Ascending aorta (tissue), 2 donors: ENCODE results near the gene SEPHS1. TPM values are rescaled to one million over a fixed set of nuclear protein-coding genes. Genes with fewer than 3 reads are reported as not detected.

Experiments used
- DNase-seq, 2 donors: peaks; one replicate each; pipeline ENCODE4 v3.0.0-alpha.2; 2019; ENCODE audit warnings: low spot score in 2 of 2
- H3K27ac ChIP-seq, 2 donors: fragments of 200-600 bp; sonication (generic); one replicate each; pipeline ENCODE4 v1.5.1; 2016 to 2017; ENCODE audit warnings: mild to moderate bottlenecking in 1 of 2
- H3K27me3 ChIP-seq: fragments of 200-600 bp; sonication (generic); one replicate; pipeline ENCODE4 v1.5.1; 2017
- H3K36me3 ChIP-seq, 2 donors: fragments of 200-600 bp; sonication (generic); one replicate each; pipeline ENCODE4 v1.5.1; 2016
- H3K4me1 ChIP-seq, 2 donors: fragments of 200-600 bp; sonication (generic); one replicate each; pipeline ENCODE4 v1.5.1; 2016 to 2017; ENCODE audit warnings: mild to moderate bottlenecking in 1 of 2
- H3K4me3 ChIP-seq, 2 donors: fragments of 200-600 bp; sonication (generic); one replicate each; pipeline ENCODE4 v1.5.1; 2016 to 2017; ENCODE audit warnings: mild to moderate bottlenecking in 1 of 2
- H3K9me3 ChIP-seq, 2 donors: fragments of 200-600 bp; sonication (generic); one replicate each; pipeline ENCODE4 v1.5.1; 2016
- CTCF ChIP-seq, 3 experiments: fragments of 200-600 bp in 2 of 3; fragments of 450-650 bp in 1 of 3; sonication (generic) in 2 of 3; IDR thresholded peaks; one replicate each; pipeline ENCODE4 v1.5.1; 2016 to 2019; ENCODE audit warnings: antibody characterized with exemption in 3 of 3, mild to moderate bottlenecking in 1 of 3, moderate library complexity in 1 of 3
- intact Hi-C: fragments of 100-400 bp; cut with DNase I; formaldehyde crosslinking; loops from one replicate; pipeline ENCODE4 v1.15.1; 2023
- total RNA-seq: library from RNA; depleted of rRNA; stranded (reverse); fragments of >200 nt; gene quantifications from one replicate; pipeline ENCODE4 v1.1.0, GENCODE V29; 2016

SEPHS1 gene
- total RNA-seq, 1 donor from 2014 or later: 20.3 TPM

- Histone ChIP-seq H3K4me1 (no peaks in the 10 kb centered on the region), H3K9me3 (no peaks in the 10 kb centered on the region), H3K4me3 (no peak overlapping the region), H3K36me3 (no peaks in the 10 kb centered on the region), H3K27ac (no peak overlapping the region), H3K27me3 (no peaks in the 10 kb centered on the region)
- intact Hi-C loops: no loop called here
- no peak for DNase-seq
- TF ChIP-seq CTCF (IDR thresholded peaks at IDR 0.05): no peak
Measured at GRCh38 chr10:13392701-13393100, 44.6 kb upstream of the SEPHS1 start.

DNA sequence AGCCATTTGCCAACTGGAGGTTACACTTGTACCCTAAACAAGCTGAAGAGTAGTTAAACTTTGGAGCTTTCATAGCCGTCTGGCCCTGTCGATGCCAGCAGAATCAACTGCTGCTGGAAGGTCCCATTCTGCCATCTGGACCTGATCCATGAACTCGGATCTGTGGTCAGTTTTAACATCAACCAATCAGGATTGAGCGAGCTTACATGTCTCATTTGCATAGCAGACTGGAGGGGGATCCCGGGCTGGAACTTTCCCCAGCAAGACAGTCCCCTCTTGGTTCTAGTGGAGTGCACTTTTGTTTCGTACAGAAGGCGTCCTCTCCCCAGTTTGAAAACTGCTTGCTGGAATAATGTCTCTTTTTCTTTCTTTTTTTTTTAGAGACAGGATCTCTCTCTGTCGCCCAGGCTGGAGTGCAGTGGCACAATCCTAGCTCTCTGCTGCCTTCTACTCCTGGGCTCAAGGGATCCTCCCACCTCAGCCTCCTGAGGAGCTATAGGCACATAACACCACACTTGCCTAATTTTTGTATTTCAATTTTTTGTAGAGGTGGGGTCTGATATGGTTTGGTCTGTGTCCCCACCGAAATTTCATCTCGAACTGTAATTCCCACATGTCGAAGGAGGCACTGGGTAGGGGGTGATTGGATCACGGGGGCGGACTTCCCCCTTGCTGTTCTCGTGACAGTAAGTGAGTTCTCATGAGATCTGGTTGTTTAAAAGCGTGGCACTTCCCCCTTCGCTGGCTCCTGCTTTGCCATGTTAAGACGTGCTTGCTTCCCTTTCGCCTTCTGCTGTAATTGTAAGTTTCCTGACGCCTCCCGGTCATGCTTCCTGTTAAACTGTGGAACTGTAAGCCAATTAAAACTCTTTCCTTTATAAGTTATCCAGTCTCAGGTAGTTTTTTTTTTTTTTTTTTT, 42.8 kb upstream of the SEPHS1 start:
- Histone ChIP-seq H3K4me3 (no peak overlapping the region), H3K4me1 (no peaks in the 10 kb centered on the region), H3K36me3 (no peaks in the 10 kb centered on the region), H3K9me3 (no peaks in the 10 kb centered on the region), H3K27me3 (no peaks in the 10 kb centered on the region), H3K27ac (no peak overlapping the region)
- intact Hi-C loops: no loop called here
- TF ChIP-seq CTCF (IDR thresholded peaks at IDR 0.05): no peak
- DNase-seq: no peak

DNA sequence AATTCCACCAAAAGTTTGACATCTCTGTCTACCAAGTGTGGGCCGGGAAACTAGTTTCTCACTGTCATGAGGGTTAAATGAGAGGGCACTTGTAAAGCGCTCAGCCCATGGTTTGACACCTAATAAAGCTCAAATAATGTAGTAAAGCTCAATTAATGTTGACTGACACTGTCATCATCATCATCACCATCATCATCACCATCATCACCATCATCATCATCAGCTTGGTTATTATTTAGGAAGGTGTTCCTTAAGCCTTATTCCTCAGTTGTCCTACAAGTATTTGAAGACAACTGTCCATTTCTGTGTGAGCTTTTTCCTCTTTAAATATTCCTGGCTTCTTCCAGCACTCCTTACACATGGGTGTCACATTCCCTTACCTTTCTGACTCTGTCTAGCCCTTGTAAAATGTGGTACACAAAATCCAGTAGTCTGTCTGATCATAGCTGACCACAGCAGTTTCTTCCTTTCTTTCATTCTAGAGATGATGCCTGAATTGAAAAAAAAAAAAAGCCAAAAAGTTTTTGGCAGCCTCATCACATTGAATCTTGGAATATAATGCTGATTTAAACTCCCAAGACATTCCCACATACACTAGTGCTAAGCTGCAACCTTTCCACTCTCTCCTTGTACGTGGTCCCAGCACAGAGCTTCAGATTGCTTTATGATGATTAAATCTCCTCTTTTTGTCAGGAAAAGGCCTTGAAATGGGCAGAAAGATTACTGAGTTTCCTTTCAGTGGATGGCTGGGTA, 40.6 kb upstream of the SEPHS1 start:
- no peak overlapping the region for H3K27ac ChIP-seq
- no peak for TF ChIP-seq CTCF (IDR thresholded peaks at IDR 0.05)
- H3K4me3 ChIP-seq: no peak overlapping the region
- H3K9me3 ChIP-seq: no peaks in the 10 kb centered on the region
- intact Hi-C loops: no loop called here
- no peaks in the 10 kb centered on the region for H3K36me3 ChIP-seq
- no peaks in the 10 kb centered on the region for H3K4me1 ChIP-seq
- no peak for DNase-seq
- no peaks in the 10 kb centered on the region for H3K27me3 ChIP-seq

DNA sequence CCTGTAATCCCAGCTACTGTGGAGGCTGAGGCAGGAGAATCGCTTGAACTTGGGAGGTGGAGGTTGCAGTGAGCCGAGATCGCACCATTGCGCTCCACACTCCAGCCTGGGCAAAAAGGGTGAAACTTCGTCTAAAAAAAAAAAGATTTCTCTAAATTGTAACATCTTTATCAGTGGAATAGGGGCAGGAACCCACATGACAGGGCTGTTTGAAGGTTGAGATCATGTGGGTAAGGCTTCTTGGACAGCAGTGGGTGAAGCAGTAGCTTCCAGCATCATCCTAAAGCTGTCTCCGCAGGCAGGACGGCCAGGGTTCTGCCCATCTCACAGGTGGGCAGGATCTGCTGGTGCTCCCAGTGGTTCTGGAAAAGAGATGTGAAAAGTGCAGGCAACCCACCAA, 37.9 kb upstream of the SEPHS1 start:
- TF ChIP-seq CTCF (IDR thresholded peaks at IDR 0.05): no peak
- Histone ChIP-seq H3K36me3 (no peaks in the 10 kb centered on the region), H3K27ac (no peak overlapping the region), H3K9me3 (no peaks in the 10 kb centered on the region), H3K27me3 (no peaks in the 10 kb centered on the region), H3K4me3 (no peak overlapping the region), H3K4me1 (no peaks in the 10 kb centered on the region)
- intact Hi-C loops: no loop called here
- DNase-seq: no peak

DNA sequence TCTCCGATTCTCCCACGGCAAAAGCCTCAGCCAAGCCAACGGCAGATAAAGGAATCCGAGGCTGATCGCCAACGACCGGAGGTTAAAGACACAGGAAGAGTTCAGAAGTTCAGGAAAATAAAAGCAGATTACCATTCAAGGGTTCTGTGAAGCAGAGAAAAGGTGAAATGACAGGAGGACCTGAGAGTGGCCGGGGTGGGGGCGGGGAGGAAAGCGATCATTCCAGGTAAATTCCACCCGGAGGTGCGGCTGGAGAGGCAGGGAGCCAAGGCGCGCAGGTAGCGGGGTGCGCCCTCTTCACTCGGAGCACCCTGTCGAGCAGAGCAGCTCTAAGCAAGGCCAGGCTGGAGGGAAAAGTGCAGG, 35.3 kb upstream of the SEPHS1 start:
- peak overlapping the region in 1 of 2 donors; percentile 19 for H3K4me3 ChIP-seq
- H3K36me3 ChIP-seq: no peaks in the 10 kb centered on the region
- H3K27ac ChIP-seq: no peak overlapping the region
- H3K4me1 ChIP-seq: no peaks in the 10 kb centered on the region
- no peaks in the 10 kb centered on the region for H3K27me3 ChIP-seq
- TF ChIP-seq CTCF (IDR thresholded peaks at IDR 0.05): no peak
- no peaks in the 10 kb centered on the region for H3K9me3 ChIP-seq
- DNase-seq: no peak
- intact Hi-C loops: no loop called here
